Loucy (cell line): ENCODE measurements around the gene GLP2R.

Source experiments
- H2AFZ ChIP-seq: fragments of 200-600 bp; sonication (generic); 2 replicates; pipeline ENCODE4 v1.6.0; 2016; ENCODE audit warnings: antibody characterized with exemption, mild to moderate bottlenecking, low read length, moderate library complexity
- H3F3A ChIP-seq: fragments of 200-600 bp; 2 replicates; pipeline ENCODE4 v1.6.0; 2016; ENCODE audit warnings: antibody characterized with exemption, low read depth, mild to moderate bottlenecking
- H3K27me3 ChIP-seq: fragments of 200-600 bp; sonication (generic); 2 replicates; pipeline ENCODE4 v1.6.1; 2014; ENCODE audit warnings: low read length, mild to moderate bottlenecking; ENCODE audit not compliant: insufficient read depth, poor library complexity, severe bottlenecking
- H3K36me3 ChIP-seq: fragments of 200-600 bp; sonication (generic); 2 replicates; pipeline ENCODE4 v1.6.1; 2016; ENCODE audit warnings: low read length; ENCODE audit not compliant: insufficient read depth
- H3K4me1 ChIP-seq: fragments of 200-600 bp; sonication (generic); 2 replicates; pipeline ENCODE4 v1.5.1; 2014; ENCODE audit warnings: low read length, mild to moderate bottlenecking; ENCODE audit not compliant: insufficient read depth, poor library complexity, severe bottlenecking
- H3K4me2 ChIP-seq: fragments of 200-600 bp; sonication (generic); 2 replicates; pipeline ENCODE4 v1.6.0; 2014; ENCODE audit warnings: antibody characterized with exemption, low read length, low read depth, mild to moderate bottlenecking; ENCODE audit not compliant: poor library complexity, severe bottlenecking
- H3K4me3 ChIP-seq: fragments of 200-600 bp; sonication (generic); 2 replicates; pipeline ENCODE4 v1.5.1; 2014; ENCODE audit warnings: low read length, mild to moderate bottlenecking, mixed read lengths; ENCODE audit not compliant: poor library complexity, severe bottlenecking
- H3K79me2 ChIP-seq: fragments of 200-600 bp; sonication (generic); 2 replicates; pipeline ENCODE4 v1.6.1; 2014; ENCODE audit warnings: low read length; ENCODE audit not compliant: insufficient read depth
- H3K9ac ChIP-seq: fragments of 200-600 bp; sonication (generic); 2 replicates; pipeline ENCODE4 v1.6.0; 2014; ENCODE audit warnings: mild to moderate bottlenecking, low read depth, low read length, moderate library complexity; ENCODE audit not compliant: poor library complexity, severe bottlenecking
- H3K9me2 ChIP-seq: fragments of 200-600 bp; sonication (generic); replicated peaks from 2 replicates; pipeline ENCODE4 v1.6.1; 2016; ENCODE audit warnings: low read depth, low read length, mixed read lengths
- H3K9me3 ChIP-seq: fragments of 200-600 bp; sonication (generic); 2 replicates; pipeline ENCODE4 v1.6.1; 2014; ENCODE audit warnings: mild to moderate bottlenecking, antibody characterized with exemption, low read length, low read depth; ENCODE audit not compliant: insufficient read depth
- H4K20me1 ChIP-seq: fragments of 200-600 bp; sonication (generic); 2 replicates; pipeline ENCODE4 v1.6.0; 2014; ENCODE audit warnings: antibody characterized with exemption, low read length, mild to moderate bottlenecking; ENCODE audit not compliant: insufficient read depth, poor library complexity, severe bottlenecking
- EZH2phosphoT487 ChIP-seq: fragments of 200-600 bp; IDR thresholded peaks from 2 replicates; pipeline ENCODE4 v1.6.1; 2018; ENCODE audit warnings: antibody characterized with exemption, mild to moderate bottlenecking, moderate library complexity, borderline replicate concordance
- TF ChIP-seq, protein P1 (sequence below): fragments of 200-600 bp; sonication (generic); conservative IDR thresholded peaks from 2 replicates; pipeline ENCODE4 v1.5.1; 2014; ENCODE audit warnings: mild to moderate bottlenecking, antibody characterized with exemption, low read length

GLP2R gene

DNA sequence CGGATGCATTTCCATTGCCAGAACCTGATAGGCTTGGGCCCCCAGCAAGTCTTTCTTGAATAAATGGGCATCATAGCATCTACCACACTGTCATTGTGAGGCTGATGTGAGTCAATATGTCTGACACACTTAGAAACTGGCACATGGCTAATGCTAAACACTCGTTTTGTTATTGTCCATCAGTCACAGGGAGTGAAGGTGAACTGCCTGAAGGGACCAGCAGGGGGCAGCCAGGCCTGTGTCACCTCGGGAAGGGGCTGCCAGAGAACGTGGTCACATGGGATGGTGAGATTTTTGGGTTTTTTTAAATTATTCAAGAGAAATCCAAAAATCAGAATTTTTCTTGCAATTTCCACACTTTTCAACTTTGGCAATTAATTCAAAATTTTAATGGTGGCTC is 80.2 kb downstream of the GLP2R start:
- no peaks in the 10 kb centered on the region for H3K36me3 ChIP-seq
- TF ChIP-seq, protein P1, sequence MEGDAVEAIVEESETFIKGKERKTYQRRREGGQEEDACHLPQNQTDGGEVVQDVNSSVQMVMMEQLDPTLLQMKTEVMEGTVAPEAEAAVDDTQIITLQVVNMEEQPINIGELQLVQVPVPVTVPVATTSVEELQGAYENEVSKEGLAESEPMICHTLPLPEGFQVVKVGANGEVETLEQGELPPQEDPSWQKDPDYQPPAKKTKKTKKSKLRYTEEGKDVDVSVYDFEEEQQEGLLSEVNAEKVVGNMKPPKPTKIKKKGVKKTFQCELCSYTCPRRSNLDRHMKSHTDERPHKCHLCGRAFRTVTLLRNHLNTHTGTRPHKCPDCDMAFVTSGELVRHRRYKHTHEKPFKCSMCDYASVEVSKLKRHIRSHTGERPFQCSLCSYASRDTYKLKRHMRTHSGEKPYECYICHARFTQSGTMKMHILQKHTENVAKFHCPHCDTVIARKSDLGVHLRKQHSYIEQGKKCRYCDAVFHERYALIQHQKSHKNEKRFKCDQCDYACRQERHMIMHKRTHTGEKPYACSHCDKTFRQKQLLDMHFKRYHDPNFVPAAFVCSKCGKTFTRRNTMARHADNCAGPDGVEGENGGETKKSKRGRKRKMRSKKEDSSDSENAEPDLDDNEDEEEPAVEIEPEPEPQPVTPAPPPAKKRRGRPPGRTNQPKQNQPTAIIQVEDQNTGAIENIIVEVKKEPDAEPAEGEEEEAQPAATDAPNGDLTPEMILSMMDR = peak; percentile 90
- no peak for TF ChIP-seq EZH2phosphoT487
- no peak overlapping the region for H3K9ac ChIP-seq
- no peak overlapping the region for H3K4me2 ChIP-seq
- H3K4me3 ChIP-seq = no peak overlapping the region
- no peaks in the 10 kb centered on the region for H3F3A ChIP-seq
- H3K9me3 ChIP-seq = no peaks in the 10 kb centered on the region
- H2AFZ ChIP-seq = no peak overlapping the region
- no peaks in the 10 kb centered on the region for H3K27me3 ChIP-seq
- no peaks in the 10 kb centered on the region for H3K4me1 ChIP-seq
- no peaks in the 10 kb centered on the region for H3K9me2 ChIP-seq
- H4K20me1 ChIP-seq = no peaks in the 10 kb centered on the region
- no peaks in the 10 kb centered on the region for H3K79me2 ChIP-seq

DNA sequence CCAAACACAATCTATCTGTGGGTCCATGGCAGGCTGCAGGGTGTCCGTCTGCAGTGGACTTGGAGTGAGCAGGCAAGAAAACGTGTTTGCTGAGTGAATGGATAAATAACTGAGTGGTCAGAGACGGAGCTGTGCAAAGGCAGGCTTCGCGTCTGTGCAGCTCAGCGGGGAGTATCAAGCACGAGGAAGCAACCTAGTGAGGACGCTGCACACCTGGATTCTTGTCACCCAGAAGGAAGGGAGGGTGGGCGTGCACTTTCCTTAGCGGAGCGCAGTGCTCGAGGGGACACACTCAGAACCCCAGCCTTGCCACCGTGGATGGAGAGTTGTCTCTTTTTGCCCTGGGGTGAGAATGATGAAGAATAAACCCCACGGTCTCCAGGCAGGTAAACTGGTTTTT is 80.9 kb downstream of the GLP2R start:
- Histone ChIP-seq H3K9ac (no peak overlapping the region), H3K79me2 (no peaks in the 10 kb centered on the region), H3K9me3 (no peaks in the 10 kb centered on the region), H3K4me2 (no peak overlapping the region), H3K9me2 (no peaks in the 10 kb centered on the region), H3K4me1 (no peaks in the 10 kb centered on the region), H2AFZ (no peak overlapping the region), H3F3A (no peaks in the 10 kb centered on the region), H3K4me3 (no peak overlapping the region), H3K27me3 (no peaks in the 10 kb centered on the region), H3K36me3 (no peaks in the 10 kb centered on the region), H4K20me1 (no peaks in the 10 kb centered on the region)
- TF ChIP-seq EZH2phosphoT487 = no peak
- TF ChIP-seq, protein P1 = no peak

GRCh38 chr17:9907131-9907530 is 81.4 kb downstream of the GLP2R start:
- no peaks in the 10 kb centered on the region for H3K9me3 ChIP-seq
- no peak for TF ChIP-seq EZH2phosphoT487
- TF ChIP-seq, protein P1 = no peak
- H3K4me1 ChIP-seq = no peaks in the 10 kb centered on the region
- H2AFZ ChIP-seq = no peak overlapping the region
- H3K9me2 ChIP-seq = no peaks in the 10 kb centered on the region
- no peak overlapping the region for H3K4me3 ChIP-seq
- no peaks in the 10 kb centered on the region for H3F3A ChIP-seq
- H3K36me3 ChIP-seq = no peaks in the 10 kb centered on the region
- H3K79me2 ChIP-seq = no peaks in the 10 kb centered on the region
- no peaks in the 10 kb centered on the region for H4K20me1 ChIP-seq
- no peak overlapping the region for H3K4me2 ChIP-seq
- H3K9ac ChIP-seq = no peak overlapping the region
- H3K27me3 ChIP-seq = no peaks in the 10 kb centered on the region
